Colon (tissue), 2 donors: ENCODE data around the gene CXorf49B.
A peak's percentile ranks its signal among the peaks of the same experiment; 100 is the strongest.
"Not testable (repeated sequence)": the region's sequence is repeated elsewhere in the genome, so short reads cannot be mapped to it uniquely, and the experiment has no call there.

Source experiments
- FAIRE-seq: peaks from 2 replicates; lab custom pipeline; 2012; peaks lifted over from hg19 to GRCh38; lab: Jason Lieb, UNC
- donor health status: control.
- donor health status: control.

CXorf49B gene

GRCh38 chrX:71763049-71763448, at the start of gene CXorf49B:
Gene CXorf49B (plus strand): TSS chrX:71763349. CDS start chrX:71763424, 75 bp downstream.
- FAIRE-seq = not testable (repeated sequence)

GRCh38 chrX:71714064-71714463, 49.1 kb upstream of the CXorf49B start:
- not testable (repeated sequence) for FAIRE-seq

- FAIRE-seq = not testable (repeated sequence)
These were observed 47.6 kb upstream of the CXorf49B start for GRCh38 chrX:71715551-71715950.

GRCh38 chrX:71716323-71716722, 46.8 kb upstream of the CXorf49B start:
- not testable (repeated sequence) for FAIRE-seq

GRCh38 chrX:71718185-71718584, 45.0 kb upstream of the CXorf49B start, which contains the start of gene CXorf49:
Gene CXorf49 (minus strand): TSS chrX:71718285. CDS start chrX:71718151, 134 bp downstream.
- FAIRE-seq = not testable (repeated sequence)

- FAIRE-seq = not testable (repeated sequence)
These were observed 44.0 kb upstream of the CXorf49B start for GRCh38 chrX:71719195-71719594.

- FAIRE-seq = not testable (repeated sequence)
These were observed 42.8 kb upstream of the CXorf49B start for GRCh38 chrX:71720289-71720886.

GRCh38 chrX:71760688-71761281, 2.4 kb upstream of the CXorf49B start:
- FAIRE-seq = not testable (repeated sequence)

- FAIRE-seq = not testable (repeated sequence)
These were observed 1.7 kb downstream of the CXorf49B start for GRCh38 chrX:71764832-71765231.

GRCh38 chrX:71765613-71766012, 2.5 kb downstream of the CXorf49B start:
- FAIRE-seq = not testable (repeated sequence)

- FAIRE-seq = not testable (repeated sequence)
These were observed 4.0 kb downstream of the CXorf49B start for GRCh38 chrX:71767134-71767533.

- FAIRE-seq = not testable (repeated sequence)
These were observed 15.2 kb downstream of the CXorf49B start for GRCh38 chrX:71778322-71778721.

- FAIRE-seq = not testable (repeated sequence)
These were observed 19.2 kb downstream of the CXorf49B start for GRCh38 chrX:71782225-71782949.

- not testable (repeated sequence) for FAIRE-seq
These were observed 19.8 kb downstream of the CXorf49B start for GRCh38 chrX:71782950-71783299.

- peak; percentile 57 for FAIRE-seq
These were observed 20.6 kb downstream of the CXorf49B start for GRCh38 chrX:71783569-71784347.

- peak; percentile 57 for FAIRE-seq
These were observed 21.3 kb downstream of the CXorf49B start for GRCh38 chrX:71784348-71784983.

GRCh38 chrX:71806450-71806849, 43.3 kb downstream of the CXorf49B start:
- FAIRE-seq = not testable (repeated sequence)

- FAIRE-seq = no peak
These were observed 46.7 kb downstream of the CXorf49B start for GRCh38 chrX:71809886-71810285.

- FAIRE-seq = no peak
These were observed 51.2 kb downstream of the CXorf49B start for GRCh38 chrX:71814123-71814912.

- no peak for FAIRE-seq
These were observed 52.2 kb downstream of the CXorf49B start for GRCh38 chrX:71815121-71815905.
